GM11168 (cell line): Measurements from ENCODE around the gene ACACB.
"Not testable (repeated sequence)": the region's sequence is repeated elsewhere in the genome, so short reads cannot be mapped to it uniquely, and the experiment has no call there.

ENCODE experiments used
- in situ Hi-C: fragments of 300-500 bp; cut with MboI; formaldehyde crosslinking; loops from one replicate; pipeline ENCODE4 v1.12.0; 2022; ENCODE audit warnings: low sequenced_read_pairs; ENCODE audit not compliant: unreplicated experiment

Gene ACACB

DNA sequence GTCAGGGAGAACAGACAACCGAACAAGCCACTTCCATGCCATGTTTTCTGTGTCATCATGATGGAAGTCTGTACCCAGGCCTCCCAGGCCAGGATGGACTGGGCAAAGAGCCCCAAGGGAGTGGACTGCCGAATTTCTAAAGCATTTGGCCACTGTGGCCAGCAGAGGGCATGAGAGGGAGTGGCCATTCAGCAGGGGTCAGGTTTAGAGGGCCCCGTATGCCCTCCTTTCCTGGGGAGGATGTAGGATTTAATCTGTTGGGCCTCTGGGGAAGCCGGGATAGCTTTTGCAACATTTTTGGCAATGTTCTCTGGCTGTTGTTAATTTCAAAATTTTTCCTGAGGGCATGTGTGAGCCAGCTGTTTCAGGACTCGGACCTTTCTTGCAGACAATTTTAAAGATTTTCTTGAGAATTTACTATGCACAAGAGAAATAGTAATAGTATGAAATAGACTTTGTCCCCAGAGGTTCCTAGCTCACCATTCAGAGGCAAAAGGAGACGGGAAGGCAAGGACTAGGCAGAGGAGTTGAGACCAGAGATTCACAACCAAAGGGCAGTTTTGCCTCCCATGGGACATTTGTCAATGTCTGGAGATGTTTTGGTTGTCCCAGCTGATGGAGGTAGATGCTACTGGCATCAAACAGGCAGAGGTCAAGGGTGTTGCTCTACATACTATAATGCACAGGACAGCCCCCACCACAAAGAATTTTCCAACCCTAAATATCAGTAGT lies 18.0 kb downstream of the ACACB start:
- in situ Hi-C loops = no loop called here

DNA sequence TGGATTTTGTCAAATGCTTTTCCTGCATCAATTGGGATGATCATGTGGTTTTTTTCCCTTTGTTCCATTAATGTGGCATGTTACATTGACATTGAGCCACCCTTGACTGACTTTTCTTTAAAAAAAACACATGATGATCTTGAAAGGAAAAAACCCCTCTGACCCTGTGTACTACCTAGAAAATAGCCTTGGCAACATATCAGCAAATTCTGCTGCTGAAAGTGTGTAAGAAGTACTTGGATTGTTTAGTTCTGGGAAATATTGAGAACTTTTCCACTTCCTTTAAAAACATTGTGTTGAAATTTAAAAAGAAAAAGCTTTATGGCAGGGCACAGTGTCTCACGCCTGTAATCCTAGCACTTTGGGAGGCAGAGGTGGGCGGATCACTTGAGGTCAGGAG lies 20.7 kb downstream of the ACACB start:
- in situ Hi-C loops = no loop called here

DNA sequence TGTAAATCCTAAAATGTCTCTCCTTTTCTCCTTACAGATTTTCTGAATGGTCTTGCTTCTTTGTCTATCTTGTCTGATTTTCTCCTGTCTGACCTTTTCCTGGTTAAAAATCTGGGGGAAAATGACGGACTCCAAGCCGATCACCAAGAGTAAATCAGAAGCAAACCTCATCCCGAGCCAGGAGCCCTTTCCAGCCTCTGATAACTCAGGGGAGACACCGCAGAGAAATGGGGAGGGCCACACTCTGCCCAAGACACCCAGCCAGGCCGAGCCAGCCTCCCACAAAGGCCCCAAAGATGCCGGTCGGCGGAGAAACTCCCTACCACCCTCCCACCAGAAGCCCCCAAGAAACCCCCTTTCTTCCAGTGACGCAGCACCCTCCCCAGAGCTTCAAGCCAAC lies 23.0 kb downstream of the ACACB start:
- in situ Hi-C loops = no loop called here

- in situ Hi-C loops = no loop called here
Measured at GRCh38 chr12:109139791-109140190, 23.4 kb downstream of the ACACB start.

DNA sequence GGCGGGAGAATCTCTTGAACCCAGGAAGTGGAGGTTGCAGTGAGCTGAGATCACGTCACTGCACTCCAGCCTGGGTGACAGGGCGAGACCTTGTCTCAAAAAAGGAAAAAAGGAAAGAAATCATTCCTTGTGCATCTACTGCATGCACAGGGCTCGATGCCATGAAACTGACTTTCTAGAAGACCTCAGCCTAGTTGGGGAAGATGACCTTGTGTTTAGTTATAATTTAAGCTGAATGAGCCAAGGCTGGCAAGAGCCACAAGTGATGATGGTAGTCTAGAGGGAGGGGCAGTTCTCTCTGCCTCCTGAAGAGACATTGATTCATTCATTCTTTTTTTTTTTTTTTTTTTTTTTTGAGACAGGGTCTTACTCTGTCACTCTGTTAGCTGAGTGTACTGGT lies 24.2 kb downstream of the ACACB start:
- in situ Hi-C loops = no loop called here

- in situ Hi-C loops = no loop called here
Measured at GRCh38 chr12:109144224-109144623, 27.8 kb downstream of the ACACB start.

- in situ Hi-C loops = not testable (repeated sequence)
Measured at GRCh38 chr12:109147126-109147525, 30.7 kb downstream of the ACACB start.

- in situ Hi-C loops = no loop called here
Measured at GRCh38 chr12:109147954-109148353, 31.6 kb downstream of the ACACB start.

- in situ Hi-C loops = no loop called here
Measured at GRCh38 chr12:109150124-109150640, 33.8 kb downstream of the ACACB start.

GRCh38 chr12:109151457-109151856 lies 35.1 kb downstream of the ACACB start:
- in situ Hi-C loops = no loop called here

GRCh38 chr12:109153821-109154441 lies 37.5 kb downstream of the ACACB start:
- in situ Hi-C loops = no loop called here

- in situ Hi-C loops = no loop called here
Measured at GRCh38 chr12:109154451-109155438, 38.4 kb downstream of the ACACB start.

DNA sequence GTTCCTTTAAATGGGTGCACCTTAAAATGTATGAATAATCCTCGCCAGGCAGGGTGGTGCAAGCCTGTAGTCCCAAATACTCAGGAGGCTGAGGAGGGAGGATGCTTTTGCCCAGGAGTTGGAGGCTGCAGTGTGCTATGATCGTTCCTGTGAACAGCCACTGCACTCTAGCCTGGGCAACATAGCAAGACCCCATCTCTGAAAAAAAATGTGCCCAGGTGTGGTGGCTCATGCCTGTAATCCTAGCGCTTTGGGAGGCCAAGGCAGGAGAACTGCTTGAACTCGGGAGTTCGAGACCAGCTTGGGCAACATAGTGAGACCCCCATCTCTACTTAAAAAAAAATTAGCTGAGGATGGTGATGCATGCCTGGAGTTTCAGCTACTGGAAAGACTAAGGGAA lies 39.6 kb downstream of the ACACB start:
- in situ Hi-C loops = no loop called here

DNA sequence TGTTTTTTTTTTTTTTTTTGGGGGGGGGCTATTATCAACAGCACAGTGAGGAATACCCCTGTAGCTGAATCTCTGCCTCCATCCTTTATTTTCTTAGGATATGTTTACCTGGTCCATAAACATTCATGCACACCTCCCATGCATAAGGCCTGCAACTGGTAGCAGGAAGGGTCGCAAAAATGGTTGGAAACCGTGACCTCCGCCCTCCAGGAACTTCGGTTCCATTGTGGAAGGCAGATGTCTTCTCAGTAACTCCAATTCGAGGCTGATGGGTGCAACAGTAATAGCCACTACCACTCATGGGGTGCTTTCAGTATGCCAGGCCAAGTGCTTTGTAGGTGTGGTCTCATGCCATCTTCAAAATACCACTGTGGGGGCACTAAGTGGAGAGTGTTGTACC lies 40.2 kb downstream of the ACACB start:
- in situ Hi-C loops = no loop called here

DNA sequence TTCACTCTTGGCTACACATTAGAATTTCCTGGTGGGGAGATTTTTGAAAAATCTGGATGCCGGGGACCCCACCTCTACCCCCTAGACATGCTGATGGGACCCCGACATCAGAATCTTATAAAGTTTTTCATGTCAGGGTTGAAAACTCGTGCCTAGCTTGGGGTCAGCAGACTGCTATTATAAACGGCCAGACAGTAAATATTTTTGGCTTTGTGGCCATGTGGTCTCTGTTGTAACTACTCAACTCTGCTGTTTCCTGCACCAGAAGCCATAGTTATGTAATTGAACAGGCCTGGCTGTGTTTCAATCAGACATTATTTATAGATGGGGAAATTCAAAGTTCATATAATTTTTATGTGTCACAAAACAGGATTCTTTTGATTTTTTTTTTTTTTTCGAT lies 41.6 kb downstream of the ACACB start:
- in situ Hi-C loops = no loop called here

GRCh38 chr12:109160433-109160832 lies 44.0 kb downstream of the ACACB start:
- in situ Hi-C loops = no loop called here

DNA sequence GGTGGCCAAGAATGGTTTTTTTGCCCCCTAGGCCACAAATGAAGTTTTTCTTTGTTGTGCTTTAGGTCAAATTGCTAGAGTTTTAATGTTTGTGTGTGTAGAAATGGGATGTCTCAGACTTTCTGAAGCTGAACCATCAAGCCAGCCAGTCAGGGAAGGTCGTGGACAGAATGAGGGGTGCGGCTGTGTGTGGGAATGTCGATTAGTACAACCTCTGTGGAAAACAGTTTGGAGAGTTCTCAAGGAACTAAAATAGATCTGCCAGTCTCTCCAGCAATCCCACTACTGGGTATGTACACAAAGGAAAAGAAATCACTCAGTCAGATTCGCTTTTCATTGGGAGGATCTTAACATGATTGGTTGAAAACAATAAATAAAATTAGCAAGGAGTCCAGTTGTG lies 44.5 kb downstream of the ACACB start:
- in situ Hi-C loops = no loop called here

DNA sequence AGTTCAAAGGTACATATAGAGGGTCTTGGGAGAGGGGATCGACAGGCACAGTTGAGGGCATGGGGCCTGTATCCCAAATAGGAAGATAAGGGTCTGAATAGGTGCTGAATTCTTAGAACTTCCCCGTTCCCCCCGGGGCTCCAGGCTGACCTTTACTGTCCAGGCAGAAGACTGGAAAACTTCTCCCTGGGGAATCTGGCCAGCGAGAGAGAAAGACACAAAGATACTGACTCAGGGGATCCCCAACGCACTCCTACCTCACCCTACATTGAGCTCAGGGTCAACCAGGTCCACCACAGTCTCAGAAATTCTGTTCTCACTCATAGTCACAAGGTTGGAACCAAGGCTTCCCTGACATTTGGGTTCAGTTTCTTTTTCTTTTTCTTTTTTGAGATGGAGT lies 46.2 kb downstream of the ACACB start:
- in situ Hi-C loops = no loop called here

GRCh38 chr12:109163167-109163566 lies 46.8 kb downstream of the ACACB start:
- in situ Hi-C loops = no loop called here

- in situ Hi-C loops = no loop called here
Measured at GRCh38 chr12:109165599-109165998, 49.2 kb downstream of the ACACB start.

DNA sequence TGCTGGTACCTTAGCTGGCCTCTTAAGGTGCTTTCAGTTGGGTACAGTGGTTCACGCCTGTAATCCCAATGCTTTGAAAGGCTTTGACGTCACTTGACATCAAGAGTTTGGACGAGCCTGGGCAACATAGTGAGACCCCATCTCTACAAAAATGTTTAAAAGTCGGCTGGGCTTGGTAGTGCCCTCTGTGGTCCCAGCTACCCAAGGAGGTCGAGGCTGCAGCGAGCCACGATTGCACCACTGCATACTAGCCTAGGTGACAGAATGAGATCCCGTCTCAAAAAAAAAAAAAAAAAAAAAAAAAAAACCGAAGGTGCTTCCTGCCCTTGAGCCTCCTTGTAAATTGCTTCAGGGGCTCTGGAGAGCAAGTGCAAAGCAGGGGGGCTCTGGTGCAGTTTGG lies 50.0 kb downstream of the ACACB start:
- in situ Hi-C loops = no loop called here
